WI38 (cell line): ENCODE measurements around the gene BSN.

Experiments used
- H3K4me3 ChIP-seq: 2 replicates; pipeline ENCODE4 v1.5.1; 2011; ENCODE audit warnings: low read depth, mild to moderate bottlenecking, control low read depth, low read length
- CTCF ChIP-seq: IDR thresholded peaks from 2 replicates; pipeline ENCODE4 v1.5.1; 2012; ENCODE audit warnings: low read depth, mild to moderate bottlenecking, control low read depth, low read length

The BSN gene

GRCh38 chr3:49530231-49530630 lies 24.0 kb upstream of the BSN start:
- no peak for TF ChIP-seq CTCF
- no peak overlapping the region for H3K4me3 ChIP-seq

- no peak for TF ChIP-seq CTCF
- no peak overlapping the region for H3K4me3 ChIP-seq
These were observed 23.6 kb upstream of the BSN start for GRCh38 chr3:49530701-49531100.

- TF ChIP-seq CTCF: no peak
- no peak overlapping the region for H3K4me3 ChIP-seq
These were observed 23.1 kb upstream of the BSN start for GRCh38 chr3:49531218-49531617.

- no peak overlapping the region for H3K4me3 ChIP-seq
- no peak for TF ChIP-seq CTCF
These were observed 22.6 kb upstream of the BSN start for GRCh38 chr3:49531715-49532114.

GRCh38 chr3:49533031-49533430 lies 21.2 kb upstream of the BSN start:
- H3K4me3 ChIP-seq: no peak overlapping the region
- no peak for TF ChIP-seq CTCF

GRCh38 chr3:49533786-49534519 lies 20.3 kb upstream of the BSN start:
- H3K4me3 ChIP-seq: no peak overlapping the region
- no peak for TF ChIP-seq CTCF

- H3K4me3 ChIP-seq: no peak overlapping the region
- no peak for TF ChIP-seq CTCF
These were observed 19.5 kb upstream of the BSN start for GRCh38 chr3:49534581-49535441.
